HG03139 (cell line): ENCODE measurements around the gene BRPF3.
"Not testable (repeated sequence)": the region's sequence is repeated elsewhere in the genome, so short reads cannot be mapped to it uniquely, and the experiment has no call there.

ENCODE experiments used
- ATAC-seq: cut with Tn5 transposase; IDR thresholded peaks from one replicate; pipeline ENCODE4 v1.9.1; 2021; ENCODE audit not compliant: unreplicated experiment

BRPF3 gene

DNA sequence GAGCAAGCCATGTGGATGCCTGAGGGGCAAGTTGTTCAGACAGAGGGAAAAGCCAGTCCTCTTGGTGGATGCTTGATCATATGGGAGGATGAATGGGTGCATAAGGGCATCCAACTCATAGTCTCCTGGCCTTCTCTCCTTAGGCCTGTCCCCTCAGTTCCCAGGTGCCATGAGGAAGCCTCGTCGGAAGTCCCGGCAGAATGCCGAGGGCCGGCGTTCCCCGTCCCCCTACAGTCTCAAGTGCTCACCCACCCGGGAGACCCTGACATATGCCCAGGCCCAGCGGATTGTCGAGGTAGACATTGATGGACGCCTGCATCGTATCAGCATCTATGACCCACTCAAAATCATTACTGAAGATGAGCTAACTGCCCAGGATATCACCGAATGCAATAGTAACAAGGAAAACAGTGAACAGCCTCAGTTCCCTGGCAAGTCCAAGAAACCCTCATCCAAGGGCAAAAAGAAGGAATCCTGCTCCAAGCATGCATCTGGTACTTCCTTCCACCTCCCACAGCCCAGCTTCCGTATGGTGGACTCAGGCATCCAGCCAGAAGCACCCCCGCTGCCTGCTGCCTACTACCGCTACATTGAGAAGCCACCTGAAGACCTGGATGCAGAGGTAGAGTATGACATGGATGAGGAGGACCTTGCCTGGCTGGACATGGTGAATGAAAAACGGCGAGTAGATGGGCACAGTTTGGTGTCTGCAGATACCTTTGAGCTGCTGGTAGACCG, 3.8 kb downstream of the BRPF3 start:
- ATAC-seq = no peak

DNA sequence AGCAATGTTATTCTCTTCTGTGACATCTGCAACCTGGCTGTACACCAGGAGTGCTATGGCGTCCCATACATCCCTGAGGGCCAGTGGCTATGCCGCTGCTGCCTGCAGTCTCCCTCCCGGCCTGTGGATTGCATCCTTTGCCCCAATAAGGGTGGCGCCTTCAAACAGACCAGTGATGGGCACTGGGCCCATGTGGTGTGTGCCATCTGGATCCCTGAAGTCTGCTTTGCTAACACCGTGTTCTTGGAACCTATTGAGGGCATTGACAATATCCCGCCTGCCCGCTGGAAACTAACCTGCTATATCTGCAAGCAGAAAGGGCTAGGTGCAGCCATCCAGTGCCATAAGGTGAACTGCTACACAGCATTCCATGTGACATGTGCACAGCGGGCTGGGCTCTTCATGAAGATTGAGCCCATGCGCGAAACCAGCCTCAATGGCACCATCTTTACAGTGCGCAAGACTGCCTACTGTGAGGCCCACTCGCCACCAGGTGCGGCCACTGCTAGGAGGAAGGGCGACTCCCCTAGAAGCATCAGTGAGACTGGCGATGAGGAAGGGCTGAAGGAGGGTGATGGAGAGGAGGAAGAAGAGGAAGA, 4.6 kb downstream of the BRPF3 start:
- no peak for ATAC-seq

DNA sequence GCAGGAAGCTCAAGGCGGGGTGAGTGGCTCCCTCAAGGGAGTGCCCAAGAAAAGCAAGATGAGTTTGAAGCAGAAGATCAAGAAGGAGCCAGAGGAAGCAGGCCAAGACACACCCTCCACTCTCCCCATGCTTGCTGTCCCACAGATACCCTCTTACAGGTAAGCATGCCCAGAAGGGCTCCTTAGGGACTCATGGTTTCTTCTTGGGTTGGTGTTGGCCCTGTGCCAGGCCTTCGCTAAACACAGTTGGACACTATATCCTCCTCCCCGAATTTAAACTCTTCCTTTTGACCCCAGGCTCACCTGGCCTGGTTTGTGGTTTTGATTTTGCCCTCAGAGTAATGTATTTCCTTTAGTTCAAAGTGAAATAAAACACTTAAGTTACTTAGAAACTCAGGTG, 5.1 kb downstream of the BRPF3 start:
- no peak for ATAC-seq

DNA sequence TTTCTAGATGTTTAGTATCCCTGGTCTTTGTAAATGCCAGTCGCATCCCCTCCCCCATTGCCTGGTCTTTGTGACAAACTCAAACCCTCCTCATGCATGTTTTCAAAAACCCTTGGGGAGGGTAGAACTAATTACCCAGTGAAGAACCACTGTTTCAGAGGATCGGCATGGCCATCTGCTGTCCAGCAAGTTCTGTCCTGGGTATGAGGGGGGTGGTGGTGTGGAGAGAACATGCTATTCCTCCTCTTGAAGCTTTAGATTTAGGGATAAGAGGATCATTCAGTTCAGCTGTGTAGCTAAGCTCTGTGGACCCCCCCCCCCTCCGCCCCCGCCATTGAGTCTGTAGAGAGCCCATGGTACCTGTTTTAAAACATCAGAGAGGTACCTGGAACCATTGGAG, 5.6 kb downstream of the BRPF3 start:
- ATAC-seq = no peak

DNA sequence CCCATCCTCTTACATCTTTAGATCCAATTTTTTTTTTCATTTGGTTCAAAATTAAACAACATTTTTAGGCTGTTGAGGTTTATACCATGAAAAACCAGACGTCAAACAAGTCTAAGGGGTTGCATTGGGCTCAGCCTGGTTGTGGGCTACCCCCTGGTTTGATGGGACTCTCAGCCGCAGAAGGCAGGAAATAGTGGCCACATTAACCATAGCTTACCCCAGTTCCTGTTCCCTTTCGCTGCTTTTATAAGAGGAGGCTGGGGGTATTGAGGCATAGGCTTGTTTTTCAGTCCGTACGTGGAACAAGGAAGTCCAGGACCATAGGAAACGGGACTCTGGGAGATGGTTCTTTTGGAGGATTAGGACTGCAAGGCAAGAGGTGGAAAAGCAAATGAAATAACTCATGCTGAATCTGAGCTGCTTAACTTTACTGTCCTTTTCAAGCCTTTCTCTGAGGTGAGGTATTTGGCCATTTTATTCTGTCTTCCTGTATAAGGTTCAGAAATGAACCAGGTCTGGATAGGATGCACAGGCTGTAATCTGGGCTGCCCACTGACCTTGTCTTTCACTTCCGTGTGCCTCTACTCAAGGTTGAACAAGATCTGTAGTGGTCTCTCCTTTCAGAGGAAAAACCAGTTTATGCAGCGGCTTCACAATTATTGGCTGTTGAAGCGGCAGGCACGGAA, 7.7 kb downstream of the BRPF3 start:
- ATAC-seq = no peak

DNA sequence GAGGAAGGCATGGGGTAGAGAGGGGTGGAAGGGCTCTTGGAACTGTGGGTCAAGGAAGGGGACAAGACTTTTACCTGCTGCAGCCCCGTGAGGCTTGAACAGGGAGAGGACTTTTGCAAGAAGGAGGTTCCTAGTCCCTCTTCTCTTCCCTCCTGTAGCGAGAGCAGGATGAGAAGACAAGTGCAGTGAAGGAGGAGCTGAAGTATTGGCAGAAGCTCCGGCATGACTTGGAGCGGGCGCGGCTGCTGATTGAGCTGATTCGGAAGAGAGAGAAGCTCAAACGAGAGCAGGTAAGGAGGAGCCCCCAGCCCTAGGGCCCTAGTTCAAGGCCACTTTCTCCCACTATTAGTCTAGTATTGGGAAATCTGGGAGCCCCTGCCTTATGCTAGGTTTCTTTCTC, 10.6 kb downstream of the BRPF3 start:
- ATAC-seq = no peak

DNA sequence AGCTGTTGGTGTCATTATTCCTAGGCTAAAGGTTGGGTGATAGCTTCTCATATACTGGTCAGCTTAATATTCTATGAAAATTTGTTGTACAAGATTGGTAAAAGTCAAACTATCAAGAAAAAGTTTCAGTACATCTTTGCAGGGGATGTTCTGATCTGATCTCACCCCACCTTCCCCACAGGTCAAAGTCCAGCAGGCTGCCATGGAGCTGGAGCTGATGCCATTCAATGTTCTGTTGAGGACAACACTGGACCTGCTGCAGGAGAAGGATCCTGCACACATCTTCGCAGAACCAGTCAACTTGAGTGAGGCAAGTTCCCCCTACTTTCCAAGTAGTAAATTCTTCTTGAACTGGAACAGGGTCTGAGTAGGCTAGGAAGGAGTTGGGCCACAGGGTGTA, 13.1 kb downstream of the BRPF3 start:
- ATAC-seq = no peak

DNA sequence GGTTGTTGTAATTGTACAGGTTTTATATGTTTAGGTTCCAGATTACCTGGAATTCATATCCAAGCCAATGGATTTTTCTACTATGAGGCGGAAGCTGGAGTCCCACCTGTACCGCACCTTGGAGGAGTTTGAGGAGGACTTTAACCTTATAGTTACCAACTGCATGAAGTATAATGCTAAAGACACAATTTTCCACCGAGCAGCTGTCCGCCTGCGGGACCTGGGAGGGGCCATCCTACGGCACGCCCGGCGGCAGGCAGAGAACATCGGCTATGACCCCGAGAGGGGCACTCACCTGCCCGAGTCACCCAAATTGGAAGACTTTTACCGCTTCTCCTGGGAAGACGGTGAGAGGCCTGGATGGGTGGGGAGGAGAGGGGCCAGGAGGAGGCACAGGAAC, 13.6 kb downstream of the BRPF3 start:
- no peak for ATAC-seq

DNA sequence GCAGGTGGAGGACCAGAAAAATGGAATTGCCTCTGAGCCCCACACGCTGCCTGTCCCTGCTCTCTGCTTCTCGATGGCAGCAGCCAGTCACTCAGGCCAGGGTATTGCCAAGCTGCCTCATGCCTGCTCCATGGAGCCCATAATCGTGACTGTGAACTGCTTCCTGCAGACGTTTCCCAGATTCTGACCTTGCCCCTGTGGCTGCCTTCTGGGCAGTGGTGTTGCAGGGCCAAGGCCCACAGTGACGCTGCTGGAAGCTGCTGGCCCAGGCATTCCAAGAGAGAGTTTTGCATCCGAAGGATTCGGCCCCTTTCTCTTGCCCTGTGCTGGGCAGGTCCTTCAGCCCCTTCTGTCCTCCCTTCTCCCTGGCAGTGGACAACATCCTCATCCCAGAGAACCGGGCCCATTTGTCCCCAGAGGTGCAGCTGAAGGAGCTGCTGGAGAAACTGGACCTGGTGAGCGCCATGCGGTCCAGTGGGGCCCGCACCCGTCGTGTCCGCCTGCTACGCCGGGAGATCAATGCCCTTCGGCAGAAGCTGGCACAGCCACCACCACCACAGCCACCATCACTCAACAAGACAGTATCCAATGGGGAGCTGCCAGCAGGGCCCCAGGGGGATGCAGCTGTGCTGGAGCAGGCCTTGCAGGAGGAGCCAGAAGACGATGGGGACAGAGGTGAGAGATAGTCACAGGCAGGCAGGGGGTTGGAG, 14.5 kb downstream of the BRPF3 start:
- ATAC-seq = no peak

DNA sequence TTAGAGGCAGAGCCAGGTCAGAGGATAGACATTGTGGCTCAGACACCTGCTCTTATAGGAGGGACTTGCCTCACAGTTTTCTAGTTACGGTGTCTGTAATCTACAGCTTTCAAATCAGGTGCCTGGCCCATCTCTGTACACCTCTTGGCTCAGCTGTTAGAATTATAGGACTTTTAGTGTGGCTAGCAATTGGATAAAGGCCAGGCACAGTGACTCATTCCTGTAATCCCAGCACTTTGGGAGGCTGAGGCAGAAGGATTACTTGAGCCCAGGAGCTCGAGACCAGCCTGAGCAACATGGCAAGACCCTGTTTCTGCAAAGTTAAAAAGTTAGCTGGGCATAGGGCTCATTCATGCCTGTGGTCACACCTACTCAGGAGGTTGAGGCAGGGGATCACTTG, 20.0 kb downstream of the BRPF3 start:
- no peak for ATAC-seq

DNA sequence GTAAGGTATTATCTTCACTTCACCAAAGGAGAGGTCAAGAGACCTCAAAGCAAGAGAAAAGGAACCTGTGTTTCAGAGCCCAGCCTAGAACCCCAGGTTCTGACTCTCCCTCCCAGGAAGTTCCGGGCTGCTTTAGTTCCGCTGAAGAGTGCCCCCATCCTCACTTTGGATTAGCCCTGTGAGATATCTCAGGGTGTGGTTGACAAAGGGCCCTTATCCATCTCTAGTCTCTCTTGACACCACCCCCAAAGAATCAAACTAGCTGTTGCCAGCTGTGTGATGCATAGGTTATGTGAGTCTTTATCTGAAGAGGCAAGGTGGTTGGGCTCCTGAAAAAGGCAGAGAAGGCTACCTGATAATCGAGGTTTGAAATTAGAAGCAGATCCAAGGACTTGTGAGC, 20.6 kb downstream of the BRPF3 start:
- ATAC-seq = no peak

DNA sequence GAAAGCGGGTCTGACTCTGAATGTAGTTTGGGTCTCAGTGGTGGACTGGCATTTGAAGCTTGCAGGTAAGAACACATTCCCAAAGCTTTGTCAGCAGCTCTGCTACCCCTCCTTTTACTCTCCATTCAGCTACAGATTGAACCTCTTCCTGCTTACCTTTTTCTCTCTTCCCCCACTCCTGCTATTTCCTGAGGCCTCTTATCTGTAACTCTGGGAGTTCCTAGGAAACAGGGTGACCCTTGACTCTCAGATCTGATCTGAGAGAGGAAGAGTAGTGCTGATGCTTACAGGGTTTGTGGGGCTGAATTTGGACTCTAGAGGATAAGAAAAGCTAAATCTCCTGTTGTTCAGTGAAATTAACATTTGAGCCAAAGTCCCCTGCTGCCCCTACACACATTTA, 21.4 kb downstream of the BRPF3 start:
- ATAC-seq = no peak

DNA sequence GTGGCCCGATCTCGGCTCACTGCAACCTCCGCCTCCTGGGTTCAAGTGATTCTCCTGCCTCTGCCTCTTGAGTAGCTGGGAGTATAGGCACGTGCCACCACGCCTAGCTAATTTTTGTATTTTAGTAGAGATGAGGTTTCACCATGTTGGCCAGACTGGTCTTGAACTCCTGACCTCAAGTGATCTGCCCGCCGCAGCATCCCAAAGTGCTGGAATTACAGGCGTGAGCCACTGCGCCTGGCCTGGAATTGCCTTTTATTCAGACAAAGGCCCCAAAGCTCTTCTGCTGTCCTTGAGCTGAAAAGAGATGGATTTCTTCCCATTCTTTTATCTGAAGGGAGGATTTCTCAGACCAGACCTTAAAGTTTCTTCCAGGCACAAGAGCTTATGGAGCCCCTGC, 22.0 kb downstream of the BRPF3 start:
- ATAC-seq = not testable (repeated sequence)

DNA sequence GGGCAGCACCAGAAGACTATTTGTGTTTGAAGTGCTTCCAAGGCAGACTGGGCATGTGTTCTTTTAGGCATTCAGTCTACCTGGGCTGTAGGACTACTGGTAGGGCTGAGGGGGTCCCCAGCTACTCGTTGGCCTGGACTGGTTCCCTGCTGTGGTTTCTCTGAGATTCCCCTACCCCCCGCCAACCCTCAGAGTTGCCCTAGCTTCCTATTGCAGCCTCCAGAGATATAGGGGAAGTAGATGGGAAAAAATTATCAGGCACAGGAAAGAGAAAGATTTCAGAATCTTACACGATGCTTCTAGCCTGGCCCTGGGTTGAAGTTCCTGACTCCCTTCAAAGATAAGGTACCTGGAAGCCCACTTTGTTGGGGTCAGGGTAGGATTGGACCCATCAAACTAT, 22.5 kb downstream of the BRPF3 start:
- no peak for ATAC-seq

DNA sequence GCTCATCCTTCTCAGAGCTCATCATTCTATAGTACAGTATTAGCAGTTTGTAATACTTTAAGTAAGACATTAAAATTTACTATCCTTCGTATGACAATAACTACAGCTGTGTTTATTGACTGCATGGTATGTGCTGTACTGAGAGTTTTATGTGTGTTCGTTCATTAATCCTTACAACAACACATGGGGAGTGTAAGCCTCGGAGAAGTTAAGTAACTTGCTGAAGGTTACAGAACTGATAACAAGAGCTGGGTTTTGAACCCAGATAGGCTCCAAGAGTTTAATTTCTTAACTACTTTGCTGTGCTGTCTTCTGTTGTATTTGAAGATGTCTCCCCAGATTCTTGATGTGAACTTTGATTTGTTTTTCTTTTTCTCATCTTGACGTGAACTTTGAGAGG, 23.7 kb downstream of the BRPF3 start:
- ATAC-seq = no peak

DNA sequence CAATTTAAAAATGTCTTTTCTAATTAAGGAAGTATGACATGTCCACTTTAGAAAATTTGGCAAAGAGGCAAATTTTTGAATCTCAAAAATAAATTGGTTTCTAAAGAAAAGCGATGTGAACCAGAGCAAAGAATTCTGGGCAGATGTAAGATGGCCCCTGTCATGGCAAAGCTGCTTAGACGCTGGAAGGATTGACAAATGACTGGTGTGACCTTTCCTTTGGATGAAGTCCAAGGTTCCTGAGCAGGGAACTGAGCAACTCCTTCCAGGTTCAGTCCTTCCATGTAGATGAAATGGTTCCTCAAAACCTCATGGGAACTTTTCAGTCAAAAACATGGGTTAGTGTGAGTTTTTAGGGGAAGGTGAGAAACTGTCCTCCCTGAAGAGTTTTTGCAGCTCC, 25.1 kb downstream of the BRPF3 start:
- no peak for ATAC-seq

DNA sequence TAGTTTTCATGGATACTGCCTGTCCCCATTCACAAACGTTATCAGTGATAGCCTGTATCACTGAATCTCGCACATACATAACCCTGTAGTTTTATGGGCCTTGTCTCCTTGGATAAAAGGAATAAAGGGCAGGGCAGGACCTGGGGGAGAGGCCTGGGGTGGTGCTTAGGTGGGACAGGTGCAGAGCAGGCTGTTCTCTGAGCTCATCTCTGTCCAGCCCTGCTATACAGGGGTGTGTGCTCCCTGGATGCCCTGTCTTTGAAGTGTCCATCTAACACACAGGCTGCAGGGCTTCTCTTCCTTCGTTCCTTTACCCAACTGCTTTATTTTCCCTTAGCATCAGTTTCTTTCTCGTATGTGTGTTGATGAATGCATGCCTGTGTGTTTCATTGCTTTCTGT, 26.4 kb downstream of the BRPF3 start:
- no peak for ATAC-seq

DNA sequence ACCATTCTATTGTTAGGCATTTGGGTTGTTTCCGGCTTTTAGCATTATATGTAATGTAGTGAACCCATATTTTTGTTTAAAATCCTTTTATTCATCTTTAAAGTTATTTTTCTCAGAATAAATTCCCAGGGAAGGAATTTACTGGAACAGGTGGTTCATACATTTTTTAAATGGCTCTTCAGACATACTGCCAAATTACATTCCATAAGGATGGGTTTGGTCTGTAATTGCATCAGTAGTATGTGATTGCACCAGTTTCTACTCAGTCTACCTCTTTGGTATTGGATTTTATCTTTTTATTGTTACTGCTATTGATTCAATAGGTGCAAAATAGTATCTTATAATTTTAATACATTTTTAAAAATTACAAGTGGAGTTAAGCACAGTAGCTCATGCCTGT, 27.2 kb downstream of the BRPF3 start:
- ATAC-seq = no peak

DNA sequence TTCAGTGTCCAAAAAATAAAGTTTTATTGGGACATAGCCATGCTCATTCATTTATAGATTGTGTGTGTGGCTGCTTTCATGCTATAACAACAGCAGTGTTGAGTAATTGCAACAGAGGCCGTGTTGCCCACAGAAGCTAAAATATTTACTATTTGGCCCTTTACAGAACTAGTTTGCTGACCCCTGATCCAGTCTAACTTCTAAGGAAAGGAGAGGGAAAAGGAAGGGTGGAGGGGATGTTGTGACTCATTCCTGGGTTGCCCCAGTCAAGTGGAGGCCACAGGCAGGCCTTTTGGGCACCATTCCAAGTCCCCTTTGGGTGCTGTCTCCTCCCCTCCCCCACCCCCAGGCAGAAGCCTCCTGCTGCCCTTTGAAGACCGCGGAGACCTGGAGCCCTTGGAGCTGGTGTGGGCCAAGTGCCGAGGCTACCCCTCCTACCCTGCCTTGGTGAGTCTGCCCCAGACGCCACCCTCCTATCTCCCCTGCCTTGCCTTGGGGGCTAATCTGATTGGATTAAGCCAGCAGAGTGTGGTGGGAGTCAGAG, 28.4 kb downstream of the BRPF3 start:
- no peak for ATAC-seq

DNA sequence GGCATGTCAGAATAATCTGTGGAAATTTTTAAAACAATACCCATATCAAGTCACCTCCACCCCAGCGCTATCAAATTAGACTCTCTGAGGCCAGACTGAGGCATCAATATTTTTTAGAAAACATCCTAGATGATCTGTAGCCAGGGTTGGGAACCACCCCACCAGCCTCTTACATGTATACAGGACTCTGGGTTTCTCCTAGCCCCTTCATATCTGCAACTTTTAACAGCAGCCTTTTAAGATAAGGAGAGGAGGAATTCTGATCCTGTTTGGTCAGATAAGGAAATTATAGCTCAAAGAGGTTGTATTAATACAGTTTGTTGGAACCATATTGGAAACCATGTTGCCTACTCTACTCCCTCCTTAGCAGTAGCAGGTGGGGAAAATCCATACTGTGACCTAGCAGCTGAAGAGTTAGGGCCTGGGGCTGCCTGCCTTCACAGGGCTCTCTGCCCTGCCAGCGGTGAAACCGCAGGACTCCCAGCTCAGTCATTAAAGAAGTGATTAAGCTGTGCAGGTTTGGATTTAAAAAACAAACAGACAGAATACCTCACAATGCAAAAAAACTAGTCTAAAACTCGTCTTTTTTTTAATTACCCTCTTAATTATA, 30.0 kb downstream of the BRPF3 start:
- ATAC-seq = no peak
